B cell (primary cell): ENCODE results near the gene SMNDC1. TPM values are rescaled to one million over a fixed set of nuclear protein-coding genes. Genes with fewer than 3 reads are reported as not detected.

Experiments
- ATAC-seq: fragments of 200-7000 bp; cut with Tn5 transposase; one replicate; pipeline ENCODE4 v1.10.0; 2021; ENCODE audit warnings: low read depth, mild to moderate bottlenecking, moderate number of reproducible peaks, moderate library complexity
- CTCF ChIA-PET: fragments of 350-600 bp; sonication (Branson Sonifier 250); formaldehyde crosslinking; loops from one replicate; lab custom pipeline; 2021; ENCODE audit warnings: antibody characterized with exemption, inconsistent platforms; lab: Charles Lee
- POLR2A ChIA-PET: fragments of 350-600 bp; sonication (Branson Sonifier 250); formaldehyde crosslinking; loops from one replicate; lab custom pipeline; 2021; ENCODE audit warnings: antibody characterized with exemption; lab: Charles Lee
- DNase-seq: peaks from one replicate; pipeline ENCODE4 v3.0.0; 2013
- H2AFZ ChIP-seq: 2 replicates; pipeline ENCODE4 v1.6.1; 2012; ENCODE audit warnings: mild to moderate bottlenecking, low read depth, low read length; ENCODE audit not compliant: insufficient read depth, poor library complexity, severe bottlenecking
- H3K27ac ChIP-seq, 2 donors: 1 replicate in 1 of 2; 2 replicates in 1 of 2; pipeline ENCODE4 v1.5.1; 2012 to 2013; ENCODE audit warnings: low read length in 2 of 2, mild to moderate bottlenecking in 2 of 2, moderate library complexity in 1 of 2
- H3K27me3 ChIP-seq, 4 experiments: fragments of 200-600 bp in 1 of 4; sonication (generic) in 1 of 4; replicated peaks in 1 of 4; 1 replicate in 2 of 4; 2 replicates in 2 of 4; pipeline versions ENCODE4 v1.6.1 to v1.7.0; 2013 to 2016; ENCODE audit warnings: low read length in 3 of 4, mild to moderate bottlenecking in 2 of 4, mixed read lengths in 1 of 4, moderate library complexity in 1 of 4; ENCODE audit not compliant: insufficient read depth in 4 of 4, control insufficient read depth in 3 of 4; ENCODE audit errors: control extremely low read depth in 1 of 4
- H3K36me3 ChIP-seq, 2 experiments: replicated peaks in 1 of 2; 1 replicate in 1 of 2; 2 replicates in 1 of 2; pipeline versions ENCODE4 v1.6.1 to v1.7.1; 2013; ENCODE audit warnings: low read length in 1 of 2; ENCODE audit not compliant: insufficient read depth in 2 of 2, control insufficient read depth in 1 of 2; ENCODE audit errors: control extremely low read depth in 1 of 2, extremely low read depth in 1 of 2
- H3K4me1 ChIP-seq, 2 donors: fragments of 200-600 bp in 1 of 2; sonication (generic) in 1 of 2; 1 replicate in 1 of 2; 2 replicates in 1 of 2; pipeline versions ENCODE4 v1.5.1 to v1.6.1; 2013 to 2017; ENCODE audit warnings: low read length in 2 of 2; ENCODE audit not compliant: control insufficient read depth in 2 of 2, insufficient read depth in 2 of 2
- H3K4me2 ChIP-seq: replicated peaks from 2 replicates; pipeline ENCODE3; 2012; ENCODE audit warnings: mild to moderate bottlenecking, low read depth, low read length; ENCODE audit not compliant: poor library complexity, severe bottlenecking
- H3K4me3 ChIP-seq, 5 experiments: fragments of 200-600 bp in 1 of 5; sonication (generic) in 1 of 5; 1 replicate in 3 of 5; 2 replicates in 2 of 5; pipeline versions ENCODE4 v1.5.1 to v1.7.0; 2011 to 2016; ENCODE audit warnings: low read length in 4 of 5, mild to moderate bottlenecking in 4 of 5, low read depth in 2 of 5, control low read depth in 1 of 5, moderate library complexity in 1 of 5; ENCODE audit not compliant: insufficient read depth in 1 of 5; ENCODE audit errors: control extremely low read depth in 1 of 5, extremely low read depth in 1 of 5
- H3K79me2 ChIP-seq: fragments of 200-600 bp; sonication (generic); one replicate; pipeline ENCODE4 v1.6.0; 2016; ENCODE audit warnings: low read length; ENCODE audit not compliant: control insufficient read depth, insufficient read depth
- H3K9ac ChIP-seq: fragments of 200-600 bp; sonication (generic); 2 replicates; pipeline ENCODE4 v1.6.1; 2017; ENCODE audit warnings: mild to moderate bottlenecking, low read length, moderate library complexity
- H3K9me3 ChIP-seq, 3 donors: one replicate each; pipeline versions ENCODE4 v1.6.1 to v1.7.1; 2013; ENCODE audit warnings: low read length in 2 of 3; ENCODE audit not compliant: control insufficient read depth in 2 of 3, insufficient read depth in 1 of 3; ENCODE audit errors: control extremely low read depth in 1 of 3
- H4K20me1 ChIP-seq: 2 replicates; pipeline ENCODE4 v1.6.0; 2012; ENCODE audit warnings: mild to moderate bottlenecking, low read length; ENCODE audit not compliant: insufficient read depth, control insufficient read depth, poor library complexity, severe bottlenecking
- H3K27ac Mint-ChIP-seq: one replicate; pipeline ENCODE4 v1.8.0; 2021; ENCODE audit warnings: mixed read lengths
- H3K27me3 Mint-ChIP-seq: one replicate; pipeline ENCODE4 v1.8.0; 2021; ENCODE audit warnings: mixed read lengths
- H3K4me1 Mint-ChIP-seq: one replicate; pipeline ENCODE4 v1.8.0; 2021; ENCODE audit warnings: mixed read lengths
- H3K4me3 Mint-ChIP-seq: one replicate; pipeline ENCODE4 v1.8.0; 2021; ENCODE audit warnings: mixed read lengths
- H3K9me3 Mint-ChIP-seq: one replicate; pipeline ENCODE4 v1.8.0; 2022; ENCODE audit warnings: mixed read lengths; ENCODE audit not compliant: insufficient read depth
- EZH2 ChIP-seq: IDR thresholded peaks from 2 replicates; pipeline ENCODE4 v1.6.1; 2012; ENCODE audit warnings: borderline replicate concordance, low read depth, mild to moderate bottlenecking, moderate library complexity, low read length; ENCODE audit not compliant: insufficient read depth, poor library complexity, severe bottlenecking
- WGBS: methylation state at CpG from one replicate; pipeline ENCODE4 v1.1.5; 2013; ENCODE audit warnings: missing lambda C conversion rate; ENCODE audit not compliant: insufficient coverage; 5-methylcytosine and 5-hydroxymethylcytosine counted together
- intact Hi-C: fragments of 100-400 bp; cut with micrococcal nuclease; formaldehyde crosslinking; loops from one replicate; pipeline ENCODE4 v1.10.0; 2022
- polyA plus RNA-seq: library from polyadenylated mRNA; depleted of rRNA; stranded (reverse); fragments of >200 nt; gene quantifications from 2 replicates; pipeline ENCODE4 v1.2.3, GENCODE V29; 2012
- total RNA-seq, 2 donors: library from RNA; stranded (reverse); fragments of 120-200 nt in 1 of 2; gene quantifications; 1 replicate in 1 of 2; 2 replicates in 1 of 2; pipeline versions ENCODE4 v1.2.3 to v1.2.4, GENCODE V29; 2013 to 2022
- TF ChIP-seq, protein P1 (sequence below): fragments of 200-600 bp; IDR thresholded peaks from one replicate; pipeline ENCODE4 v1.8.0; 2022; ENCODE audit warnings: antibody characterized with exemption, mild to moderate bottlenecking

SMNDC1 gene
- total and polyA plus RNA-seq, 2 donors (not counting 1 experiment from before 2014, with no cell fraction given), result 12.1 to 36.0 TPM

DNA sequence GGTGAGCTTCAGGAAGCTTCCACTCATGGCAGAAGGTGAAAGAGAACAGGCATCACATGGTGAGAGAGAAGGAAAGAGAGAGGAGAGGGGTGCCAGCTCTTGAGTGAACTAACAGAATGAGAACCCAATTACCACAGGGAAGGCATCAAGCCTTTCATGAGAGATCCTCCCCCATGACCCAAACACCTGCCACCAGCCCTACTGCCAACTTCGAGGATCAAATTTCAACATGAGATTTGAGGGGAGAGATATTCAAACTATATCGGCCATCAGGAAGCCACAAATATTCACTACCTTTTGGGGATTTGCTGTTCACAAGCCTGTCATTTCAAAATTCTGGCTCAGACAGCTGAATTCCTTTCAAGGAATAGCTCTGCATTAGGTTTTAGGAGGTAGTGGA is 39.9 kb upstream of the SMNDC1 start:
- Histone ChIP-seq H3K9me3 (no peaks in the 10 kb centered on the region), H3K4me3 (no peak overlapping the region), H3K4me2 (no peak overlapping the region), H2AFZ (no peak overlapping the region), H3K27me3 (peaks cover 0 to 5% (median 1%) of the 10 kb centered on the region in 4 experiments), H3K9ac (no peak overlapping the region), H4K20me1 (no peaks in the 10 kb centered on the region), H3K4me1 (no peaks in the 10 kb centered on the region), H3K79me2 (no peaks in the 10 kb centered on the region), H3K36me3 (no peaks in the 10 kb centered on the region), H3K27ac (no peak overlapping the region)
- peaks cover 8% of the 10 kb centered on the region for H3K4me1 Mint-ChIP-seq
- DNase-seq, result no peak
- H3K27ac Mint-ChIP-seq, result no peak overlapping the region
- H3K9me3 Mint-ChIP-seq, result no peaks in the 10 kb centered on the region
- POLR2A ChIA-PET, result interaction anchor here (0.6 kb wide), 1 partner anchor 136 kb away, joined by 10 read pairs; no protein-coding TSS in a partner anchor
- intact Hi-C loops, result no loop called here
- CTCF ChIA-PET, result interaction anchor here (1.0 to 2.1 kb wide), 3 partner anchors 10 to 31 kb away, joined by 3 to 19 read pairs (median 3); no protein-coding TSS in a partner anchor
- H3K27me3 Mint-ChIP-seq, result peaks cover 30% of the 10 kb centered on the region
- no peak overlapping the region for H3K4me3 Mint-ChIP-seq
- ATAC-seq, result no peak
- no peak for TF ChIP-seq EZH2
- TF ChIP-seq, protein P1, sequence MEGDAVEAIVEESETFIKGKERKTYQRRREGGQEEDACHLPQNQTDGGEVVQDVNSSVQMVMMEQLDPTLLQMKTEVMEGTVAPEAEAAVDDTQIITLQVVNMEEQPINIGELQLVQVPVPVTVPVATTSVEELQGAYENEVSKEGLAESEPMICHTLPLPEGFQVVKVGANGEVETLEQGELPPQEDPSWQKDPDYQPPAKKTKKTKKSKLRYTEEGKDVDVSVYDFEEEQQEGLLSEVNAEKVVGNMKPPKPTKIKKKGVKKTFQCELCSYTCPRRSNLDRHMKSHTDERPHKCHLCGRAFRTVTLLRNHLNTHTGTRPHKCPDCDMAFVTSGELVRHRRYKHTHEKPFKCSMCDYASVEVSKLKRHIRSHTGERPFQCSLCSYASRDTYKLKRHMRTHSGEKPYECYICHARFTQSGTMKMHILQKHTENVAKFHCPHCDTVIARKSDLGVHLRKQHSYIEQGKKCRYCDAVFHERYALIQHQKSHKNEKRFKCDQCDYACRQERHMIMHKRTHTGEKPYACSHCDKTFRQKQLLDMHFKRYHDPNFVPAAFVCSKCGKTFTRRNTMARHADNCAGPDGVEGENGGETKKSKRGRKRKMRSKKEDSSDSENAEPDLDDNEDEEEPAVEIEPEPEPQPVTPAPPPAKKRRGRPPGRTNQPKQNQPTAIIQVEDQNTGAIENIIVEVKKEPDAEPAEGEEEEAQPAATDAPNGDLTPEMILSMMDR, result no peak
- no CpG with 5 or more reads among the region's 2 CpGs for WGBS

DNA sequence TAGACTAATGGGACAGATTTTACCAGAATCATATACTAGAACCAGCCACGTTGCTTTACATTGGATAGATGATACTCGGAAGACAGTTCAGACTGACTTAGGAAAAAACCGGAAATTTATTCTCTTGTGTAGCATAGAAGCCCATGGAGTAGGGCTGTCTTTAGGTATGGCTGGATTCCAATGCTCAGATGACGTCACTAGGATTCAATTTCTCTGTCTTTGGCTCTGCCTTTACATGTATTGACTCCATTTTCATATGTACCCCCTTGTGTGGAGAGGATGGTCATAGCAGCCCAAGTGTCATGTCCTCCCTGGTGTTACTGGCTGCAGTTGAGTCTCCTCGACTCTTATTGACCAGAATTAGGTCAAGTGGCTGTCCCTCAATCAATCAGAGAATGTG is 39.2 kb upstream of the SMNDC1 start:
- H3K79me2 ChIP-seq, result no peaks in the 10 kb centered on the region

More for the DNA sequence above, 39.2 kb upstream of the SMNDC1 start:
- DNase-seq (no peak), ATAC-seq (no peak)
- CTCF ChIA-PET, result interaction anchor here (2.1 kb wide), 1 partner anchor 11 kb away, joined by 19 read pairs; no protein-coding TSS in a partner anchor
- H3K4me3 Mint-ChIP-seq, result no peak overlapping the region
- Histone ChIP-seq H2AFZ (no peak overlapping the region), H4K20me1 (no peaks in the 10 kb centered on the region), H3K9ac (no peak overlapping the region), H3K27me3 (peaks cover 0 to 5% (median 1%) of the 10 kb centered on the region in 4 experiments), H3K36me3 (no peaks in the 10 kb centered on the region), H3K4me2 (no peak overlapping the region), H3K4me1 (no peaks in the 10 kb centered on the region), H3K9me3 (no peaks in the 10 kb centered on the region), H3K4me3 (no peak overlapping the region), H3K27ac (no peak overlapping the region)
- no peaks in the 10 kb centered on the region for H3K9me3 Mint-ChIP-seq
- POLR2A ChIA-PET, result interaction anchor here (0.6 kb wide), 1 partner anchor 136 kb away, joined by 10 read pairs; no protein-coding TSS in a partner anchor
- intact Hi-C loops, result no loop called here
- no peak for TF ChIP-seq EZH2
- TF ChIP-seq, protein P1, result no peak
- H3K27ac Mint-ChIP-seq, result no peak overlapping the region
- H3K27me3 Mint-ChIP-seq, result peaks cover 30% of the 10 kb centered on the region
- H3K4me1 Mint-ChIP-seq, result peaks cover 5% of the 10 kb centered on the region
- WGBS, result 90% methylated on average over 1 of the region's 5 CpGs
